Neuronal stem cell (in vitro differentiated cells): ENCODE measurements around the gene PTPRD.

Experiments used
- DNase-seq: peaks from one replicate; pipeline ENCODE4 v3.0.0-alpha.2; 2013; ENCODE audit warnings: low spot score
- H2AFZ ChIP-seq: one replicate; pipeline ENCODE4 v1.6.1; 2013; ENCODE audit warnings: mild to moderate bottlenecking, low read length, inconsistent platforms
- H2AK5ac ChIP-seq: 2 replicates; pipeline ENCODE4 v1.6.1; 2013; ENCODE audit warnings: low read depth, mild to moderate bottlenecking, inconsistent platforms, low read length, moderate library complexity, mixed read lengths
- H2BK120ac ChIP-seq: 2 replicates; pipeline ENCODE4 v1.6.1; 2013; ENCODE audit warnings: low read depth, mild to moderate bottlenecking, inconsistent platforms, low read length, moderate library complexity, mixed read lengths
- H2BK12ac ChIP-seq: one replicate; pipeline ENCODE4 v1.6.1; 2013; ENCODE audit warnings: low read length, inconsistent platforms
- H2BK15ac ChIP-seq: 2 replicates; pipeline ENCODE4 v1.6.1; 2013; ENCODE audit warnings: mild to moderate bottlenecking, low read length, inconsistent platforms, mixed read lengths
- H2BK5ac ChIP-seq: one replicate; pipeline ENCODE4 v1.6.1; 2013; ENCODE audit warnings: inconsistent platforms, mild to moderate bottlenecking, low read length, moderate library complexity
- H3K14ac ChIP-seq: one replicate; pipeline ENCODE4 v1.6.1; 2013; ENCODE audit warnings: low read length, inconsistent platforms
- H3K18ac ChIP-seq: 2 replicates; pipeline ENCODE4 v1.6.1; 2013; ENCODE audit warnings: low read length, inconsistent platforms
- H3K23ac ChIP-seq: 2 replicates; pipeline ENCODE4 v1.6.1; 2013; ENCODE audit warnings: low read depth, mild to moderate bottlenecking, mixed read lengths, low read length, inconsistent platforms; ENCODE audit not compliant: poor library complexity
- H3K27ac ChIP-seq: replicated peaks from 3 replicates; pipeline ENCODE4 v1.5.1; 2013; ENCODE audit warnings: low read length, inconsistent platforms
- H3K27me3 ChIP-seq, 3 experiments: 2 replicates each; pipeline ENCODE4 v1.6.1; 2013; ENCODE audit warnings: low read length in 3 of 3, mild to moderate bottlenecking in 2 of 3, inconsistent platforms in 1 of 3, low read depth in 1 of 3, mixed read lengths in 1 of 3, moderate library complexity in 1 of 3; ENCODE audit not compliant: control insufficient read depth in 3 of 3, insufficient read depth in 3 of 3
- H3K36me3 ChIP-seq, 2 donors: replicated peaks in 1 of 2; 2 replicates each; pipeline ENCODE4 v1.6.1; 2013; ENCODE audit warnings: low read length in 2 of 2; ENCODE audit not compliant: control insufficient read depth in 2 of 2, insufficient read depth in 2 of 2
- H3K4ac ChIP-seq: 2 replicates; pipeline ENCODE4 v1.6.1; 2013; ENCODE audit warnings: inconsistent platforms, mild to moderate bottlenecking, low read length, moderate library complexity
- H3K4me1 ChIP-seq, 2 donors: 1 replicate in 1 of 2; 2 replicates in 1 of 2; pipeline ENCODE4 v1.6.1; 2013; ENCODE audit warnings: low read length in 2 of 2, low read depth in 1 of 2; ENCODE audit not compliant: control insufficient read depth in 2 of 2, insufficient read depth in 1 of 2
- H3K4me2 ChIP-seq: one replicate; pipeline ENCODE4 v1.6.1; 2013; ENCODE audit warnings: mild to moderate bottlenecking, low read length, inconsistent platforms; ENCODE audit not compliant: insufficient read depth, poor library complexity, severe bottlenecking
- H3K4me3 ChIP-seq, 2 donors: 2 replicates each; pipeline ENCODE4 v1.5.1; 2013; ENCODE audit warnings: low read length in 2 of 2, mild to moderate bottlenecking in 2 of 2, inconsistent platforms in 1 of 2, moderate library complexity in 1 of 2
- H3K79me1 ChIP-seq: one replicate; pipeline ENCODE4 v1.6.1; 2013; ENCODE audit warnings: low read depth, mild to moderate bottlenecking, inconsistent platforms, low read length, moderate library complexity
- H3K9ac ChIP-seq: one replicate; pipeline ENCODE4 v1.6.1; 2013; ENCODE audit warnings: mild to moderate bottlenecking, low read depth, low read length, inconsistent platforms; ENCODE audit not compliant: poor library complexity
- H3K9me3 ChIP-seq, 2 donors: replicated peaks in 1 of 2; 2 replicates each; pipeline versions ENCODE3 to v1.6.1; 2013; ENCODE audit warnings: low read length in 2 of 2, mild to moderate bottlenecking in 2 of 2, inconsistent platforms in 1 of 2, low read depth in 1 of 2, mixed read lengths in 1 of 2, moderate library complexity in 1 of 2; ENCODE audit not compliant: control insufficient read depth in 2 of 2, insufficient read depth in 1 of 2
- H4K8ac ChIP-seq: one replicate; pipeline ENCODE4 v1.6.1; 2013; ENCODE audit warnings: low read depth, mild to moderate bottlenecking, inconsistent platforms, low read length, moderate library complexity
- H4K91ac ChIP-seq: one replicate; pipeline ENCODE4 v1.6.1; 2013; ENCODE audit warnings: low read length, low read depth, mild to moderate bottlenecking, inconsistent platforms; ENCODE audit not compliant: poor library complexity
- WGBS, 2 donors: extraction: QIAGEN DNeasy Blood & Tissue Kit; methylation state at CpG; one replicate each; pipeline ENCODE4 v1.1.7; 2013; ENCODE audit warnings: missing lambda C conversion rate in 2 of 2, mixed read lengths in 1 of 2; ENCODE audit not compliant: insufficient read length in 2 of 2, insufficient replicate concordance in 1 of 2; ENCODE audit errors: extremely low coverage in 2 of 2; 5-methylcytosine and 5-hydroxymethylcytosine counted together

The PTPRD gene

GRCh38 chr9:9216934-9217333 lies 1395.9 kb downstream of the PTPRD start:
- no peak overlapping the region for H3K9ac ChIP-seq
- H3K79me1 ChIP-seq, result no peaks in the 10 kb centered on the region
- H2BK15ac ChIP-seq, result no peak overlapping the region
- H2AFZ ChIP-seq, result no peak overlapping the region
- no peak overlapping the region for H3K23ac ChIP-seq
- H4K8ac ChIP-seq, result no peak overlapping the region
- H2BK12ac ChIP-seq, result no peak overlapping the region
- no peak overlapping the region for H3K27ac ChIP-seq
- H3K4ac ChIP-seq, result no peak overlapping the region
- no peak overlapping the region for H3K4me2 ChIP-seq
- no peak overlapping the region for H3K18ac ChIP-seq
- DNase-seq, result no peak
- no peaks in the 10 kb centered on the region for H3K27me3 ChIP-seq
- no peak overlapping the region for H4K91ac ChIP-seq
- no peak overlapping the region for H2BK120ac ChIP-seq
- peaks cover 0 to 3% of the 10 kb centered on the region in 2 donors for H3K4me1 ChIP-seq
- no CpG with 5 or more reads among the region's 2 CpGs for WGBS, 2 donors
- no peak overlapping the region for H2AK5ac ChIP-seq
- H3K36me3 ChIP-seq, result no peaks in the 10 kb centered on the region
- no peak overlapping the region for H3K14ac ChIP-seq
- H2BK5ac ChIP-seq, result no peak overlapping the region
- no peaks in the 10 kb centered on the region for H3K9me3 ChIP-seq
- no peak overlapping the region for H3K4me3 ChIP-seq

GRCh38 chr9:9215050-9215449 lies 1397.8 kb downstream of the PTPRD start:
- H2AK5ac ChIP-seq, result no peak overlapping the region
- WGBS, 2 donors, result no CpG with 5 or more reads among the region's 2 CpGs
- DNase-seq, result no peak

DNA sequence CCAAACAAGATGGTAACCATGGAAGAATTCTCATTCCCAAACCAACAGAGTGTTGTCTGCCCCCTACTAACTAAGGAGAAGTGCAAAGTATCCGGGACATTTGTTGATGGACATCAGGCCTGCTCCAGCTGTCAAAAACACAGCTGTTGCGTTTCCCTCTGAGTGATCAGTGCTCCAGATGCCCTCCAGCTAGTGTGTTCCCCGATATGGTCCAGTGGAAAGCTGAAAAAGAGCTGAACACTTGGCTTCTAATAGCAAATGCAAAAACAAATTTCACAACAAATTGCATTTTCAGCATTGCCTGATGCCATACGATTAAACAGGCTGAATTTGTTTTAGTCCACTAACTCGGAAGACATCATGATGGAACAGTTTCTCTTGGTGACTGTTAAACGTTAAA lies 1398.7 kb downstream of the PTPRD start:
- Histone ChIP-seq H3K14ac (no peak overlapping the region), H3K4ac (no peak overlapping the region), H3K23ac (no peak overlapping the region), H3K9me3 (no peaks in the 10 kb centered on the region), H3K4me2 (no peak overlapping the region), H3K79me1 (no peaks in the 10 kb centered on the region), H4K8ac (no peak overlapping the region), H3K36me3 (no peaks in the 10 kb centered on the region), H3K27me3 (no peaks in the 10 kb centered on the region), H3K27ac (no peak overlapping the region), H3K4me3 (no peak overlapping the region), H3K18ac (no peak overlapping the region), H2AFZ (no peak overlapping the region), H4K91ac (no peak overlapping the region), H3K9ac (no peak overlapping the region), H2BK12ac (no peak overlapping the region), H3K4me1 (peaks cover 0 to 3% of the 10 kb centered on the region in 2 donors), H2AK5ac (no peak overlapping the region), H2BK15ac (no peak overlapping the region), H2BK5ac (no peak overlapping the region), H2BK120ac (no peak overlapping the region)
- no peak for DNase-seq
- WGBS, 2 donors, result no CpG with 5 or more reads among the region's 6 CpGs

More at GRCh38 chr9:9215050-9215449, 1397.8 kb downstream of the PTPRD start:
- H3K14ac ChIP-seq, result no peak overlapping the region
- H3K9me3 ChIP-seq, result no peaks in the 10 kb centered on the region
- peaks cover 0 to 3% of the 10 kb centered on the region in 2 donors for H3K4me1 ChIP-seq
- H3K27me3 ChIP-seq, result no peaks in the 10 kb centered on the region
- no peak overlapping the region for H4K91ac ChIP-seq
- no peaks in the 10 kb centered on the region for H3K36me3 ChIP-seq
- no peak overlapping the region for H2AFZ ChIP-seq
- H3K79me1 ChIP-seq, result no peaks in the 10 kb centered on the region
- no peak overlapping the region for H3K18ac ChIP-seq
- no peak overlapping the region for H2BK5ac ChIP-seq
- H3K9ac ChIP-seq, result no peak overlapping the region
- no peak overlapping the region for H3K4ac ChIP-seq
- no peak overlapping the region for H3K23ac ChIP-seq
- H3K4me2 ChIP-seq, result no peak overlapping the region
- no peak overlapping the region for H2BK12ac ChIP-seq
- no peak overlapping the region for H3K27ac ChIP-seq
- H2BK120ac ChIP-seq, result no peak overlapping the region
- no peak overlapping the region for H3K4me3 ChIP-seq
- H4K8ac ChIP-seq, result no peak overlapping the region
- H2BK15ac ChIP-seq, result no peak overlapping the region

DNA sequence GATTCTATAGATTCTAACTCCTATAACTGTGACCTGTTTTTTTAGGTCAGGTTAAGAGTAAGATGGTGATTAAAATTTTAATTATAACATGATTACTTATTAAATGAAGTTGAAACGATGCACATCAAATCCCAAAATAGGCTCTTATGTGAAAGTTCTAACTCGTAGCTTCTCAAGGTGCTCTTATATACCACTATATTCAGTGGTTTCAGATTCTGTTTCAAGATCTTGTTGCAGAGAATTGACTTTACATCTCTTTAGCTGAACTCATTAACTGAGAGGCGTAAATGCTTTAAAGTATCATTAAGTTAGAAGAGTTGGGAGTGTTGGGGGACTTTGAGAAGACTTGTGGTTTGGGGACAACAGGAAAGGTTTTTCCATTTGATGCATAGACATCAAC lies 1399.8 kb downstream of the PTPRD start:
- Histone ChIP-seq H4K91ac (no peak overlapping the region), H2AFZ (no peak overlapping the region), H3K27me3 (no peaks in the 10 kb centered on the region), H3K79me1 (no peaks in the 10 kb centered on the region), H2BK120ac (no peak overlapping the region), H2BK12ac (no peak overlapping the region), H3K4ac (no peak overlapping the region), H3K9ac (no peak overlapping the region), H3K14ac (no peak overlapping the region), H3K27ac (no peak overlapping the region), H3K9me3 (no peaks in the 10 kb centered on the region), H3K4me1 (no peaks in the 10 kb centered on the region), H4K8ac (no peak overlapping the region), H3K4me3 (no peak overlapping the region), H3K4me2 (no peak overlapping the region), H3K18ac (no peak overlapping the region), H2AK5ac (no peak overlapping the region), H3K36me3 (no peaks in the 10 kb centered on the region), H2BK15ac (no peak overlapping the region), H2BK5ac (no peak overlapping the region), H3K23ac (no peak overlapping the region)
- DNase-seq, result no peak
- no CpG with 5 or more reads among the region's 3 CpGs for WGBS, 2 donors
